Caco-2 (cell line): Measurements from ENCODE around the gene CACNA2D2. TPM values are rescaled to one million over a fixed set of nuclear protein-coding genes. Genes with fewer than 3 reads are reported as not detected.

Experiments used
- BruUV-seq: library from RNA; stranded (reverse); fragments of 400-500 nt; replicated peaks from 2 replicates; lab custom pipeline; 2021; lab: Mats Ljungman, UMichigan
- CTCF ChIA-PET: fragments of 300-600 bp; sonication (Branson Sonifier 250); formaldehyde crosslinking; loops from one replicate; lab custom pipeline; 2022; ENCODE audit warnings: antibody characterized with exemption; lab: Charles Lee
- POLR2A ChIA-PET: fragments of 300-600 bp; sonication (Branson Sonifier 250); formaldehyde crosslinking; loops from one replicate; lab custom pipeline; 2022; ENCODE audit warnings: antibody characterized with exemption; lab: Charles Lee
- DNase-seq, 2 experiments: peaks; one replicate each; pipeline versions ENCODE4 v3.0.0 to v3.0.0-alpha.2; 2020 to 2022
- H3K27me3 ChIP-seq: replicated peaks from 2 replicates; pipeline ENCODE4 v1.6.0; 2011; ENCODE audit warnings: low read length; ENCODE audit not compliant: control insufficient read depth, insufficient read depth
- H3K36me3 ChIP-seq: 2 replicates; pipeline ENCODE4 v1.5.1; 2011; ENCODE audit warnings: low read length; ENCODE audit not compliant: control insufficient read depth, insufficient read depth
- H3K4me1 ChIP-seq: fragments of 250-450 bp; sonication (Bioruptor Pico); 2 replicates; pipeline ENCODE4 v1.5.1; 2020; ENCODE audit warnings: mild to moderate bottlenecking
- H3K4me3 ChIP-seq: 2 replicates; pipeline ENCODE4 v1.5.1; 2011; ENCODE audit warnings: low read depth, mild to moderate bottlenecking, control low read depth, low read length
- H3K9me3 ChIP-seq: fragments of 250-450 bp; sonication (Bioruptor Pico); 2 replicates; pipeline ENCODE4 v1.5.1; 2020; ENCODE audit warnings: mild to moderate bottlenecking, moderate library complexity
- H3K27ac Mint-ChIP-seq: one replicate; pipeline ENCODE4 v1.8.0; 2022; ENCODE audit warnings: mixed read lengths; ENCODE audit not compliant: unreplicated experiment
- H3K27me3 Mint-ChIP-seq: one replicate; pipeline ENCODE4 v1.8.0; 2022; ENCODE audit warnings: mixed read lengths; ENCODE audit not compliant: insufficient read depth, unreplicated experiment
- H3K36me3 Mint-ChIP-seq: one replicate; pipeline ENCODE4 v1.8.0; 2022; ENCODE audit warnings: mild to moderate bottlenecking, mixed read lengths; ENCODE audit not compliant: insufficient read depth, unreplicated experiment
- H3K4me1 Mint-ChIP-seq: one replicate; pipeline ENCODE4 v1.8.0; 2022; ENCODE audit warnings: low read depth, mixed read lengths; ENCODE audit not compliant: unreplicated experiment
- H3K4me3 Mint-ChIP-seq: one replicate; pipeline ENCODE4 v1.8.0; 2022; ENCODE audit warnings: mild to moderate bottlenecking, moderate library complexity, mixed read lengths; ENCODE audit not compliant: unreplicated experiment
- H3K9me3 Mint-ChIP-seq: one replicate; pipeline ENCODE4 v1.8.0; 2022; ENCODE audit warnings: mixed read lengths; ENCODE audit not compliant: unreplicated experiment
- intact Hi-C: fragments of 100-400 bp; cut with micrococcal nuclease; formaldehyde crosslinking; loops from one replicate; pipeline ENCODE4 v1.10.0; 2022; ENCODE audit not compliant: unreplicated experiment
- total RNA-seq: library from RNA; stranded (reverse); gene quantifications from 2 replicates; pipeline ENCODE4 v1.2.3, GENCODE V29; 2022
- TF ChIP-seq, protein P1 (sequence below), 2 experiments: fragments of 200-600 bp in 1 of 2; IDR thresholded peaks; 1 replicate in 1 of 2; 2 replicates in 1 of 2; pipeline versions ENCODE4 v1.5.1 to v1.8.0; 2011 to 2022; ENCODE audit warnings: antibody characterized with exemption in 1 of 2, control low read depth in 1 of 2, inconsistent platforms in 1 of 2, low read depth in 1 of 2, low read length in 1 of 2, mild to moderate bottlenecking in 1 of 2, moderate library complexity in 1 of 2; ENCODE audit not compliant: insufficient read depth in 1 of 2, severe bottlenecking in 1 of 2, unreplicated experiment in 1 of 2

CACNA2D2 gene
- total RNA-seq, 1 experiment from 2014 or later, result 0.25 TPM

GRCh38 chr3:50371133-50371685 is 132.2 kb downstream of the CACNA2D2 start:
- Mint-ChIP-seq H3K9me3 (no peaks in the 10 kb centered on the region), H3K27ac (no peak overlapping the region), H3K4me1 (no peaks in the 10 kb centered on the region), H3K36me3 (no peaks in the 10 kb centered on the region), H3K27me3 (peaks cover 14% of the 10 kb centered on the region), H3K4me3 (no peak overlapping the region)
- CTCF ChIA-PET, result interaction anchor here (0.5 to 1.0 kb wide), 6 partner anchors 10 to 1776 kb away, joined by 3 to 14 read pairs (median 4); partner anchors contain the start of gene CISH
- Histone ChIP-seq H3K4me3 (no peak overlapping the region), H3K9me3 (no peaks in the 10 kb centered on the region), H3K4me1 (no peaks in the 10 kb centered on the region), H3K36me3 (no peaks in the 10 kb centered on the region), H3K27me3 (no peaks in the 10 kb centered on the region)
- intact Hi-C loops, result no loop called here
- POLR2A ChIA-PET, result no interaction called here
- no TSS peak for BruUV-seq
- DNase-seq, result no peak
- TF ChIP-seq, protein P1, sequence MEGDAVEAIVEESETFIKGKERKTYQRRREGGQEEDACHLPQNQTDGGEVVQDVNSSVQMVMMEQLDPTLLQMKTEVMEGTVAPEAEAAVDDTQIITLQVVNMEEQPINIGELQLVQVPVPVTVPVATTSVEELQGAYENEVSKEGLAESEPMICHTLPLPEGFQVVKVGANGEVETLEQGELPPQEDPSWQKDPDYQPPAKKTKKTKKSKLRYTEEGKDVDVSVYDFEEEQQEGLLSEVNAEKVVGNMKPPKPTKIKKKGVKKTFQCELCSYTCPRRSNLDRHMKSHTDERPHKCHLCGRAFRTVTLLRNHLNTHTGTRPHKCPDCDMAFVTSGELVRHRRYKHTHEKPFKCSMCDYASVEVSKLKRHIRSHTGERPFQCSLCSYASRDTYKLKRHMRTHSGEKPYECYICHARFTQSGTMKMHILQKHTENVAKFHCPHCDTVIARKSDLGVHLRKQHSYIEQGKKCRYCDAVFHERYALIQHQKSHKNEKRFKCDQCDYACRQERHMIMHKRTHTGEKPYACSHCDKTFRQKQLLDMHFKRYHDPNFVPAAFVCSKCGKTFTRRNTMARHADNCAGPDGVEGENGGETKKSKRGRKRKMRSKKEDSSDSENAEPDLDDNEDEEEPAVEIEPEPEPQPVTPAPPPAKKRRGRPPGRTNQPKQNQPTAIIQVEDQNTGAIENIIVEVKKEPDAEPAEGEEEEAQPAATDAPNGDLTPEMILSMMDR (IDR thresholded peaks at IDR 0.05; ENCODE audit: insufficient read depth in 1 of 2, low read depth in 1 of 2, low read length in 1 of 2, severe bottlenecking in 1 of 2, unreplicated experiment in 1 of 2), result no peak

GRCh38 chr3:50370594-50370993 is 132.8 kb downstream of the CACNA2D2 start:
- DNase-seq, result peak in 1 of 2 experiments; percentile 28
- POLR2A ChIA-PET, result no interaction called here
- Mint-ChIP-seq H3K4me1 (no peaks in the 10 kb centered on the region), H3K9me3 (no peaks in the 10 kb centered on the region), H3K4me3 (no peak overlapping the region), H3K36me3 (no peaks in the 10 kb centered on the region), H3K27me3 (peaks cover 15% of the 10 kb centered on the region), H3K27ac (no peak overlapping the region)
- Histone ChIP-seq H3K4me1 (0 out of 2 replicates have a peak, but pooled peaks cover 2% of the 10 kb centered on the region), H3K36me3 (no peaks in the 10 kb centered on the region), H3K27me3 (no peaks in the 10 kb centered on the region), H3K9me3 (no peaks in the 10 kb centered on the region), H3K4me3 (no peak overlapping the region)
- TF ChIP-seq, protein P1 (IDR thresholded peaks at IDR 0.05; ENCODE audit: insufficient read depth in 1 of 2, low read depth in 1 of 2, low read length in 1 of 2, severe bottlenecking in 1 of 2, unreplicated experiment in 1 of 2), result no peak
- intact Hi-C loops, result no loop called here
- BruUV-seq, result no TSS peak
- CTCF ChIA-PET, result interaction anchor here (0.6 to 1.0 kb wide), 4 partner anchors 11 to 241 kb away, joined by 3 to 14 read pairs (median 4); partner anchors contain the start of gene CISH

GRCh38 chr3:50369012-50369670 is 134.3 kb downstream of the CACNA2D2 start:
- no peaks in the 10 kb centered on the region for H3K27me3 ChIP-seq
- BruUV-seq, result no TSS peak
- H3K4me3 Mint-ChIP-seq, result no peak overlapping the region
- ChIA-PET CTCF (no interaction called here), POLR2A (no interaction called here)
- H3K4me3 ChIP-seq, result no peak overlapping the region
- no peak overlapping the region for H3K27ac Mint-ChIP-seq
- intact Hi-C loops, result no loop called here
- TF ChIP-seq, protein P1 (IDR thresholded peaks at IDR 0.05; ENCODE audit: insufficient read depth in 1 of 2, low read depth in 1 of 2, low read length in 1 of 2, severe bottlenecking in 1 of 2, unreplicated experiment in 1 of 2), result no peak
- H3K36me3 ChIP-seq, result no peaks in the 10 kb centered on the region
- H3K4me1 ChIP-seq, result 0 out of 2 replicates have a peak, but pooled peaks cover 5% of the 10 kb centered on the region
- peaks cover 15% of the 10 kb centered on the region for H3K27me3 Mint-ChIP-seq
- H3K9me3 ChIP-seq, result no peaks in the 10 kb centered on the region
- no peak for DNase-seq
- H3K4me1 Mint-ChIP-seq, result no peaks in the 10 kb centered on the region
- H3K36me3 Mint-ChIP-seq, result no peaks in the 10 kb centered on the region
- H3K9me3 Mint-ChIP-seq, result no peaks in the 10 kb centered on the region
